Glomerular visceral epithelial cell (primary cell): Measurements from ENCODE around the gene DNM3.
"Not testable (repeated sequence)": the region's sequence is repeated elsewhere in the genome, so short reads cannot be mapped to it uniquely, and the experiment has no call there.

Source experiments
- DNase-seq: peaks from one replicate; pipeline ENCODE4 v3.0.0-alpha.2; 2016; ENCODE audit errors: extremely low spot score

DNM3 gene

GRCh38 chr1:171841050-171841910 is at the start of gene DNM3:
Gene DNM3 (plus strand): TSS chr1:171841498. CDS start chr1:171841657, 159 bp downstream.
- peak; percentile 89 for DNase-seq

GRCh38 chr1:171792656-171793369 is 48.5 kb upstream of the DNM3 start:
- DNase-seq, result no peak

GRCh38 chr1:171793636-171794035 is 47.7 kb upstream of the DNM3 start:
- no peak for DNase-seq

GRCh38 chr1:171794085-171794484 is 47.2 kb upstream of the DNM3 start:
- DNase-seq, result peak; percentile 85

GRCh38 chr1:171796592-171796991 is 44.7 kb upstream of the DNM3 start:
- no peak for DNase-seq

- DNase-seq, result no peak
These were observed 43.0 kb upstream of the DNM3 start for GRCh38 chr1:171798311-171798710.

GRCh38 chr1:171798765-171799164 is 42.5 kb upstream of the DNM3 start:
- no peak for DNase-seq

GRCh38 chr1:171799166-171799565 is 42.1 kb upstream of the DNM3 start:
- no peak for DNase-seq

GRCh38 chr1:171799698-171800097 is 41.6 kb upstream of the DNM3 start:
- not testable (repeated sequence) for DNase-seq

GRCh38 chr1:171800342-171800741 is 41.0 kb upstream of the DNM3 start:
- DNase-seq, result no peak

GRCh38 chr1:171800851-171801250 is 40.4 kb upstream of the DNM3 start:
- no peak for DNase-seq

- DNase-seq, result peak; percentile 67
These were observed 39.8 kb upstream of the DNM3 start for GRCh38 chr1:171801487-171801891.

- no peak for DNase-seq
These were observed 39.1 kb upstream of the DNM3 start for GRCh38 chr1:171802207-171802606.

GRCh38 chr1:171803045-171803444 is 38.3 kb upstream of the DNM3 start:
- no peak for DNase-seq

GRCh38 chr1:171803461-171804022 is 37.8 kb upstream of the DNM3 start:
- DNase-seq, result no peak

- peak; percentile 31 for DNase-seq
These were observed 35.7 kb upstream of the DNM3 start for GRCh38 chr1:171805395-171806115.

GRCh38 chr1:171807556-171807955 is 33.7 kb upstream of the DNM3 start:
- DNase-seq, result no peak

GRCh38 chr1:171809834-171810233 is 31.5 kb upstream of the DNM3 start:
- DNase-seq, result no peak

- DNase-seq, result no peak
These were observed 29.6 kb upstream of the DNM3 start for GRCh38 chr1:171811672-171812071.

GRCh38 chr1:171814692-171815091 is 26.6 kb upstream of the DNM3 start:
- no peak for DNase-seq

- DNase-seq, result no peak
These were observed 24.9 kb upstream of the DNM3 start for GRCh38 chr1:171816300-171816901.
